Measurements from ENCODE around the gene TMEM200A. TPM values are rescaled to one million over a fixed set of nuclear protein-coding genes. Genes with fewer than 3 reads are reported as not detected.
A peak's percentile ranks its signal among the peaks of the same experiment; 100 is the strongest.

The TMEM200A gene
- polyA plus RNA-seq, 4 donors = 0.45 to 49.0 (median 5.0) TPM

GRCh38 chr6:130379223-130379622 lies 13.4 kb downstream of the TMEM200A start:
- DNase-seq (no peak), FAIRE-seq (no peak)
- Histone ChIP-seq H3K4me3 (ENCODE audit: low read depth in 1 of 3, low read length in 3 of 3) (no peak overlapping the region), H3K4me1 (ENCODE audit: control insufficient read depth in 3 of 3, insufficient read depth in 2 of 3, low read depth in 1 of 3, low read length in 2 of 3) (peaks cover 2 to 38% (median 3%) of the 10 kb centered on the region in 3 donors), H3K27me3 (ENCODE audit: control insufficient read depth in 3 of 3, insufficient read depth in 3 of 3, low read length in 3 of 3) (no peaks in the 10 kb centered on the region), H3K27ac (ENCODE audit: low read depth in 1 of 3, low read length in 2 of 3) (peak overlapping the region in 1 of 3 donors; percentile 77), H3K36me3 (ENCODE audit: control insufficient read depth in 3 of 3, insufficient read depth in 2 of 3, low read depth in 1 of 3, low read length in 3 of 3) (peaks cover 0 to 6% (median 0%) of the 10 kb centered on the region in 3 donors), H3K9me3 (ENCODE audit: control insufficient read depth in 2 of 2, insufficient read depth in 1 of 2, low read depth in 1 of 2, low read length in 1 of 2) (no peaks in the 10 kb centered on the region)
- 91 to 92% (median 91%) methylated on average over 3 of the region's 3 CpGs for WGBS, 3 donors

DNA sequence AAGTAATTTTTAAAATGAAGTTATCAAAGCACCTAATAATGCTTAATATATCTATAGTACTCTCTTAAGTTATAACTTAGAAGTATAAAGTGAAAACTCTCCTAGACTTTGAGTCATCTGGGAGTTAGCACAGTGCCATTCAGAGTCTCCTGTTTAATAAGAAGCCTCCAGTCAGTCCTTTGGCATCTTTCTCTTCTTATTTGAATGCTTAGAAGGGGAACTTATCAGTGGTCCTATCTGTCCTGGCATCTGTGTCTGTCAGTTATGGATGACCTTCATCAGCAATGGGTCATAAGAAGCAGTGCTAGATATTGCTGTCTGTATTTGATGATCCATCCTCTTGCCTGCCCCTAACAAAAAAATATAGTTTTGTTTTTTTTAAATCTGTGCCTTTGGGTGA lies 15.2 kb downstream of the TMEM200A start:
- H3K36me3 ChIP-seq (ENCODE audit: control insufficient read depth in 3 of 3, insufficient read depth in 2 of 3, low read depth in 1 of 3, low read length in 3 of 3) = peaks cover 0 to 3% (median 0%) of the 10 kb centered on the region in 3 donors
- no peak for DNase-seq
- no peak for FAIRE-seq
- H3K27ac ChIP-seq (ENCODE audit: low read depth in 1 of 3, low read length in 2 of 3) = no peak overlapping the region
- H3K4me1 ChIP-seq (ENCODE audit: control insufficient read depth in 3 of 3, insufficient read depth in 2 of 3, low read depth in 1 of 3, low read length in 2 of 3) = peaks cover 2 to 28% (median 3%) of the 10 kb centered on the region in 3 donors
- no peaks in the 10 kb centered on the region for H3K27me3 ChIP-seq (ENCODE audit: control insufficient read depth in 3 of 3, insufficient read depth in 3 of 3, low read length in 3 of 3)
- no peak overlapping the region for H3K4me3 ChIP-seq (ENCODE audit: low read depth in 1 of 3, low read length in 3 of 3)
- H3K9me3 ChIP-seq (ENCODE audit: control insufficient read depth in 2 of 2, insufficient read depth in 1 of 2, low read depth in 1 of 2, low read length in 1 of 2) = no peaks in the 10 kb centered on the region

DNA sequence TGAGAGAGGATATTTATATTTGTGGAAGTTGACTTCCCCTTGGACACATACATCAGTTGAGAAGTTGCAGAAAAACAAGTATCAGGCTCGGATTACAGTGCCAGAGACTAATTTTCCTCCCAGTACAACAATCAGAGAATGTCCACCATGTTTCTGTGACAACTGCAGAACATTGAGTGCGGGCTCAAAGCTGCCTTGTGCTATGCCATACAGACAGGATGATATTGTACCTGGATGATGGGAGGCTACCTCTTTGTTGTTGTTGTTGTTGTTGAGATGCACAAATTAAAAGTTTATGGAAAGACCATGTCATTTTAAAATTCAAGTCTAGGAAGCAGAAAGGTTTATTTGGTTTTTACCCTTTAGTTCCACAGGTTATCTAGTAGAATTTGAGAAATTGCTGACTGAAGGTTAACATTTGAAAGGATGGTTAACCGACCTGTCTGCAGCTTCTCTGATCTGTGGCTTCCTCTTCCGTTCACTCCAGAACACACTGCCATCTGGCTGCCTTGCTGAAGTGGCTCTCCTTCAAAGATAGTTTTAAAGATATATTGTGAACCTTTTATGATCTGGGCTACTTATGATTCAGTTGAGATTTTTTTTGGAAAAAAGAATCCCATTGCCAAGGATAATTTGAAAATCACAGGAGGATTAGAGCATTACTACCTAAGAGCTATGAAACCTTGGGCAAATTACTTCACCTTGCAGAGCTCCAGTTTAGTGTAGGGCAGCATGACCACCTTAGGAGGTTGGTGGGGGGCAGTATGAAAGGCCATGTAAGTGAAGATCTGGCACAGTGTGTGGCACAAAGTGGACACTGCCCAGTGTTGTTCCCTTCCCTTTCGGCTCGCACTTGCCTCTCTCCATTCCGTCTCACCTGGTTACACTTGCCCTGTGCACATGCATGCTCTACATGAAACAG lies 15.9 kb downstream of the TMEM200A start:
- 67 to 79% (median 72%) methylated on average over 7 of the region's 7 CpGs for WGBS, 3 donors
- H3K27ac ChIP-seq (ENCODE audit: low read depth in 1 of 3, low read length in 2 of 3) = no peak overlapping the region
- peaks cover 2 to 24% (median 3%) of the 10 kb centered on the region in 3 donors for H3K4me1 ChIP-seq (ENCODE audit: control insufficient read depth in 3 of 3, insufficient read depth in 2 of 3, low read depth in 1 of 3, low read length in 2 of 3)
- H3K27me3 ChIP-seq (ENCODE audit: control insufficient read depth in 3 of 3, insufficient read depth in 3 of 3, low read length in 3 of 3) = no peaks in the 10 kb centered on the region
- DNase-seq = peak; percentile 44 to 56
- no peak for FAIRE-seq
- H3K4me3 ChIP-seq (ENCODE audit: low read depth in 1 of 3, low read length in 3 of 3) = no peak overlapping the region
- peaks cover 0 to 3% (median 0%) of the 10 kb centered on the region in 3 donors for H3K36me3 ChIP-seq (ENCODE audit: control insufficient read depth in 3 of 3, insufficient read depth in 2 of 3, low read depth in 1 of 3, low read length in 3 of 3)
- no peaks in the 10 kb centered on the region for H3K9me3 ChIP-seq (ENCODE audit: control insufficient read depth in 2 of 2, insufficient read depth in 1 of 2, low read depth in 1 of 2, low read length in 1 of 2)

GRCh38 chr6:130382872-130383490 lies 17.2 kb downstream of the TMEM200A start:
- H3K4me3 ChIP-seq (ENCODE audit: low read depth in 1 of 3, low read length in 3 of 3) = no peak overlapping the region
- FAIRE-seq = no peak
- H3K36me3 ChIP-seq (ENCODE audit: control insufficient read depth in 3 of 3, insufficient read depth in 2 of 3, low read depth in 1 of 3, low read length in 3 of 3) = peaks cover 0 to 7% (median 0%) of the 10 kb centered on the region in 3 donors
- H3K27me3 ChIP-seq (ENCODE audit: control insufficient read depth in 3 of 3, insufficient read depth in 3 of 3, low read length in 3 of 3) = no peaks in the 10 kb centered on the region
- no peak overlapping the region for H3K27ac ChIP-seq (ENCODE audit: low read depth in 1 of 3, low read length in 2 of 3)
- peaks cover 0 to 14% (median 2%) of the 10 kb centered on the region in 3 donors for H3K4me1 ChIP-seq (ENCODE audit: control insufficient read depth in 3 of 3, insufficient read depth in 2 of 3, low read depth in 1 of 3, low read length in 2 of 3)
- WGBS, 3 donors = 87 to 90% (median 88%) methylated on average over 9 of the region's 9 CpGs
- DNase-seq = no peak
- H3K9me3 ChIP-seq (ENCODE audit: control insufficient read depth in 2 of 2, insufficient read depth in 1 of 2, low read depth in 1 of 2, low read length in 1 of 2) = no peaks in the 10 kb centered on the region

DNA sequence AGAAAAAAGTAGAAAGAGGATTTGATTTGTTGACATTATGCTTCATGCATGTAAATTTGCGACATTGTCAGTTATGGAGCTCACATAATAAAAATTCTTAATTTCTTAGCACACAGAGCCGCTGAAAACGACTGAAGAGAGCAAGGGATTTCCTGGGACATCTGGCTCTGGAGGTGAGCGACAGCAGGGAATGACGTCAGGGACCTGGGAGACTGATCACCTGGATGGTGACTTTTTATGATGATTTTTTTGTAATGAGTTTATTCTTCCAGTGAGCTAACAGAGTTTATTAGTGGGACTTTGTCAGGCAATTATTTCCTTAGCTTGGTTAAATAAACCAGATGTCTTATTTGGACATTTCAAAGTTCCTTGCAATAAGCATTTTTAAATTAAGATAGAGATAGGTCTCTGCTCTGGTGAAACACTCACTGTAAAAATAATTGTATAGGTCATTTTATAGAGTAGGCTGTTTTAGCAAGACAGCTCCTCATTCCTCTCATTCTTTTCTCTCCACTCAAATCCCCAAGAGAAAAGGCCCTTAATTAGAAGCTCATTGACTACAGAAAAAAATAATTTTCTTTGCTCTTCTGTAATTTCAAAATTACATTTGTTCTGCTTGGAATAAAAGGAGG lies 19.4 kb downstream of the TMEM200A start:
- Histone ChIP-seq H3K9me3 (ENCODE audit: control insufficient read depth in 2 of 2, insufficient read depth in 1 of 2, low read depth in 1 of 2, low read length in 1 of 2) (no peaks in the 10 kb centered on the region), H3K27ac (ENCODE audit: low read depth in 1 of 3, low read length in 2 of 3) (peak overlapping the region in 1 of 3 donors; percentile 21), H3K4me3 (ENCODE audit: low read depth in 1 of 3, low read length in 3 of 3) (no peak overlapping the region), H3K36me3 (ENCODE audit: control insufficient read depth in 3 of 3, insufficient read depth in 2 of 3, low read depth in 1 of 3, low read length in 3 of 3) (peaks cover 0 to 7% (median 0%) of the 10 kb centered on the region in 3 donors), H3K27me3 (ENCODE audit: control insufficient read depth in 3 of 3, insufficient read depth in 3 of 3, low read length in 3 of 3) (no peaks in the 10 kb centered on the region), H3K4me1 (ENCODE audit: control insufficient read depth in 3 of 3, insufficient read depth in 2 of 3, low read depth in 1 of 3, low read length in 2 of 3) (peaks cover 0 to 7% (median 0%) of the 10 kb centered on the region in 3 donors)
- FAIRE-seq (no peak), DNase-seq (peak in 1 of 2 donors; percentile 77)
- WGBS, 3 donors = 26 to 52% (median 31%) methylated on average over 5 of the region's 5 CpGs

- H3K27me3 ChIP-seq (ENCODE audit: control insufficient read depth in 3 of 3, insufficient read depth in 3 of 3, low read length in 3 of 3) = no peaks in the 10 kb centered on the region
- H3K27ac ChIP-seq (ENCODE audit: low read depth in 1 of 3, low read length in 2 of 3) = no peak overlapping the region
- no peaks in the 10 kb centered on the region for H3K4me1 ChIP-seq (ENCODE audit: control insufficient read depth in 3 of 3, insufficient read depth in 2 of 3, low read depth in 1 of 3, low read length in 2 of 3)
- no peak overlapping the region for H3K4me3 ChIP-seq (ENCODE audit: low read depth in 1 of 3, low read length in 3 of 3)
- no peak for DNase-seq
- peaks cover 0 to 6% (median 0%) of the 10 kb centered on the region in 3 donors for H3K36me3 ChIP-seq (ENCODE audit: control insufficient read depth in 3 of 3, insufficient read depth in 2 of 3, low read depth in 1 of 3, low read length in 3 of 3)
- no peak for FAIRE-seq
- no peaks in the 10 kb centered on the region for H3K9me3 ChIP-seq (ENCODE audit: control insufficient read depth in 2 of 2, insufficient read depth in 1 of 2, low read depth in 1 of 2, low read length in 1 of 2)
- WGBS, 3 donors = 92 to 94% (median 93%) methylated on average over 3 of the region's 3 CpGs
Measured at GRCh38 chr6:130389142-130389541, 23.3 kb downstream of the TMEM200A start.

GRCh38 chr6:130390890-130391289 lies 25.1 kb downstream of the TMEM200A start:
- H3K4me3 ChIP-seq (ENCODE audit: low read depth in 1 of 3, low read length in 3 of 3) = no peak overlapping the region
- H3K4me1 ChIP-seq (ENCODE audit: control insufficient read depth in 3 of 3, insufficient read depth in 2 of 3, low read depth in 1 of 3, low read length in 2 of 3) = no peaks in the 10 kb centered on the region
- 88 to 97% (median 92%) methylated on average over 3 of the region's 3 CpGs for WGBS, 3 donors
- no peak overlapping the region for H3K27ac ChIP-seq (ENCODE audit: low read depth in 1 of 3, low read length in 2 of 3)
- no peaks in the 10 kb centered on the region for H3K27me3 ChIP-seq (ENCODE audit: control insufficient read depth in 3 of 3, insufficient read depth in 3 of 3, low read length in 3 of 3)
- no peak for DNase-seq
- peaks cover 0 to 8% (median 0%) of the 10 kb centered on the region in 3 donors for H3K36me3 ChIP-seq (ENCODE audit: control insufficient read depth in 3 of 3, insufficient read depth in 2 of 3, low read depth in 1 of 3, low read length in 3 of 3)
- H3K9me3 ChIP-seq (ENCODE audit: control insufficient read depth in 2 of 2, insufficient read depth in 1 of 2, low read depth in 1 of 2, low read length in 1 of 2) = no peaks in the 10 kb centered on the region
- FAIRE-seq = no peak

- Histone ChIP-seq H3K36me3 (ENCODE audit: control insufficient read depth in 3 of 3, insufficient read depth in 2 of 3, low read depth in 1 of 3, low read length in 3 of 3) (peaks cover 0 to 5% (median 0%) of the 10 kb centered on the region in 3 donors), H3K27me3 (ENCODE audit: control insufficient read depth in 3 of 3, insufficient read depth in 3 of 3, low read length in 3 of 3) (no peaks in the 10 kb centered on the region), H3K9me3 (ENCODE audit: control insufficient read depth in 2 of 2, insufficient read depth in 1 of 2, low read depth in 1 of 2, low read length in 1 of 2) (no peaks in the 10 kb centered on the region), H3K27ac (ENCODE audit: low read depth in 1 of 3, low read length in 2 of 3) (no peak overlapping the region), H3K4me1 (ENCODE audit: control insufficient read depth in 3 of 3, insufficient read depth in 2 of 3, low read depth in 1 of 3, low read length in 2 of 3) (no peaks in the 10 kb centered on the region), H3K4me3 (ENCODE audit: low read depth in 1 of 3, low read length in 3 of 3) (no peak overlapping the region)
- FAIRE-seq (no peak), DNase-seq (no peak)
- 94 to 97% (median 96%) methylated on average over 6 of the region's 6 CpGs for WGBS, 3 donors
Measured at GRCh38 chr6:130393306-130393705, 27.5 kb downstream of the TMEM200A start.
